ENCODE measurements around the gene DAPP1. TPM values are rescaled to one million over a fixed set of nuclear protein-coding genes. Genes with fewer than 3 reads are reported as not detected.
"Not testable (repeated sequence)": the region's sequence is repeated elsewhere in the genome, so short reads cannot be mapped to it uniquely, and the experiment has no call there.

DAPP1 gene, protein sequence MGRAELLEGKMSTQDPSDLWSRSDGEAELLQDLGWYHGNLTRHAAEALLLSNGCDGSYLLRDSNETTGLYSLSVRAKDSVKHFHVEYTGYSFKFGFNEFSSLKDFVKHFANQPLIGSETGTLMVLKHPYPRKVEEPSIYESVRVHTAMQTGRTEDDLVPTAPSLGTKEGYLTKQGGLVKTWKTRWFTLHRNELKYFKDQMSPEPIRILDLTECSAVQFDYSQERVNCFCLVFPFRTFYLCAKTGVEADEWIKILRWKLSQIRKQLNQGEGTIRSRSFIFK
- polyA plus RNA-seq (2013, experiment 1 of 4), result not detected
- not detected for polyA plus RNA-seq (2013, experiment 2 of 4)
- polyA plus RNA-seq (2013, experiment 3 of 4), result not detected
- not detected for polyA plus RNA-seq (2013, experiment 4 of 4)

DNA sequence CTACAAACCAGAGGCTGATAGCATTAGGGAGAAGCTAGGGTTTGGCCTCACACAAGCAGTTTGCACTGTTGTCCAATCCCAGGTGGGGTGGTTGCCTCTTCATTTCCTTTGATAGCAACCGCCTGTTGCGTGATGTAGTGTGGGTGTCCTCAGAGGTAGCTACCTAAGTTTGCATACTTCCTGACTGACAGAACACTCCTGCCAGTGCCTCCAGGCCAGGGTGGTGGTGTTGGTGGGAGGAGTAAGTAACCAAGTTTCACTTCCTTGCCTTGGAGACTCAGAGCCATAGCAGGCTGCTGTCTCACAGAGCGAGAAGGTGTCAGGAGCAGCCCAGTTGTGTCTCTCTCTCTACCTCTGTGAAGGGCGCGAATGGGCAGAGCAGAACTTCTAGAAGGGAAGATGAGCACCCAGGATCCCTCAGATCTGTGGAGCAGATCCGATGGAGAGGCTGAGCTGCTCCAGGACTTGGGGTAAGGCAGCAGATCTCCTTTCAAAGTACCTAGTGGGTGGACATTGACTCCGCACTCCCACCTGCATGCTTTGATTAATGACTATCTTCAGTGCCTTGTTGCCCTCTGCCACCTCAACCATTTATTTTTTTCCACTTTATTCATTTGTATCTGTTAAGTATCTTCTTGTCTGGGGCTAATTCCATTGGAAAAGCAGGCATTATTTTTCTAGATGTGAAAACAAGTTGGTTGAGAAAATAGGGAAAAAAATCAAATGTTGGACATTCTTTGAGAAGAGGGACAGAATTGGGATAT lies at the start of gene DAPP1:
TSS of gene DAPP1 (plus strand) at position 283 of the 764 bp plus-strand sequence. CDS start at position 370, 87 bp downstream.
- WGBS, 2 experiments, result 91 to 92% methylated on average over 7 of the region's 7 CpGs
- no peaks in the 10 kb centered on the region for H3K4me1 ChIP-seq (ENCODE audit: control insufficient read depth, insufficient read depth, low read length)
- H3K27ac ChIP-seq (ENCODE audit: insufficient read depth, low read depth, low read length, poor library complexity, severe bottlenecking), result no peak within 1 kb of the TSS
- H3K27me3 ChIP-seq (ENCODE audit: control insufficient read depth, insufficient read depth, low read length, poor library complexity, severe bottlenecking), result no peaks in the 10 kb centered on the region
- H3K4me3 ChIP-seq (ENCODE audit: insufficient read depth, low read depth, low read length), result no peak within 1 kb of the TSS
- H3K9me3 ChIP-seq (ENCODE audit: control insufficient read depth, low read length), result no peaks in the 10 kb centered on the region
- no peaks in the 10 kb centered on the region for H3K36me3 ChIP-seq (ENCODE audit: control insufficient read depth, insufficient read depth, low read length)

DNA sequence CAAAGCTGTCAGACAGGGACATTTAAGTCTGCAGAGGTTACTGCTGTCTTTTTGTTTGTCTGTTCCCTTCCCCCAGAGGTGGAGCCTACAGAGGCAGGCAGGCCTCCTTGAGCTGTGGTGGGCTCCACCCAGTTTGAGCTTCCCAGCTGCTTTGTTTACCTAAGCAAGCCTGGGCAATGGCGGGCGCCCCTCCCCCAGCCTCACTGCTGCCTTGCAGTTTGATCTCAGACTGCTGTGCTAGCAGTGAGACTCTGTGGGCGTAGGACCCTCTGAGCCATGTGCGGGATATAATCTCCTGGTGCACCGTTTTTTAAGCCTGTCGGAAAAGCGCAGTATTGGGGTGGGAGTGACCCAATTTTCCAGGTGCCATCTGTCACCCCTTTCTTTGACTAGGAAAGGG lies 45.8 kb upstream of the DAPP1 start:
- 87 to 96% methylated on average over 6 to 7 of the region's 7 CpGs for WGBS, 2 experiments
- not testable (repeated sequence) for H3K36me3 ChIP-seq (ENCODE audit: control insufficient read depth, insufficient read depth, low read length); H3K27me3 ChIP-seq (ENCODE audit: control insufficient read depth, insufficient read depth, low read length, poor library complexity, severe bottlenecking); H3K27ac ChIP-seq (ENCODE audit: insufficient read depth, low read depth, low read length, poor library complexity, severe bottlenecking); H3K4me1 ChIP-seq (ENCODE audit: control insufficient read depth, insufficient read depth, low read length); H3K4me3 ChIP-seq (ENCODE audit: insufficient read depth, low read depth, low read length); H3K9me3 ChIP-seq (ENCODE audit: control insufficient read depth, low read length)

DNA sequence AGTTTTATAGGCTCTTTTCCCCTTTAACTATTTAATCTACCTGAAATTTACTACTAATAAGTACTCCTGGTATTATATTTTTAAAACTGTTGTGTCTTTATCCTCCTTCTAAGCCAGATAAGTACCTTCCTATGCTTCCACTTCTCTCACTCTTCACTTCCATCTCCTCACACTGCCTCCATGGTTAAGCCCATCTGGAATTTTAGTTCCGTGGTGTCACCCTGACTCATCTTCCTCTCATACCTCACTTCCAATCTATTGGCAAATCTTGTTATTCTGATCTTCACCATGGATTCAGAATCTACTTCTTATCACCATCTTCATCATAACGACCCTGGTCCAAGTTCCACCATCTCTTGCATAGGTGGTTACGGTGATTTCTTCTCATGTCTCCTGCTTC lies 32.7 kb upstream of the DAPP1 start:
- Histone ChIP-seq H3K27ac (ENCODE audit: insufficient read depth, low read depth, low read length, poor library complexity, severe bottlenecking) (no peak overlapping the region), H3K36me3 (ENCODE audit: control insufficient read depth, insufficient read depth, low read length) (no peaks in the 10 kb centered on the region), H3K27me3 (ENCODE audit: control insufficient read depth, insufficient read depth, low read length, poor library complexity, severe bottlenecking) (no peaks in the 10 kb centered on the region), H3K4me1 (ENCODE audit: control insufficient read depth, insufficient read depth, low read length) (no peaks in the 10 kb centered on the region), H3K4me3 (ENCODE audit: insufficient read depth, low read depth, low read length) (no peak overlapping the region), H3K9me3 (ENCODE audit: control insufficient read depth, low read length) (no peaks in the 10 kb centered on the region)
- WGBS, 2 experiments, result 92% methylated on average over 3 of the region's 3 CpGs

DNA sequence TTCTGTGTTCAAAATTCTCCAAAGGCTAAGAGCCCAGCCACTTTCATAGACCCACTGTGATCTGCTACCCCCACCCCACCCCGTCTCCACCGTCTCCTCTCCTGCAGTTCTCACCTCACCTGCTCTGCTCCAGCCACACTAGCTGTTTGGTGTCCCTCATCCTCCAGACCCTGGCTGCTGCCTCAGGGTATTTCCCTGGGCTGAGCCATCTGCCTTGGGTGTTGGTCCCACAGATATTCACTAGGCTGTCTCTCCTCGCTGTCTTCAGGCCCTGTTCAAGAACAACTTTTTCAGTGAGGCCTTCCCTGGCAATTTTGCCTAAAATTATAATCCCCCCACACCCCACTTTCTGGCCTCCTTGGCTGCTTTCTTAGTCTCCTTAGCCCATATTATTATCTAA lies 31.8 kb upstream of the DAPP1 start:
- Histone ChIP-seq H3K27ac (ENCODE audit: insufficient read depth, low read depth, low read length, poor library complexity, severe bottlenecking) (no peak overlapping the region), H3K27me3 (ENCODE audit: control insufficient read depth, insufficient read depth, low read length, poor library complexity, severe bottlenecking) (no peaks in the 10 kb centered on the region), H3K4me3 (ENCODE audit: insufficient read depth, low read depth, low read length) (no peak overlapping the region), H3K9me3 (ENCODE audit: control insufficient read depth, low read length) (no peaks in the 10 kb centered on the region), H3K4me1 (ENCODE audit: control insufficient read depth, insufficient read depth, low read length) (no peaks in the 10 kb centered on the region), H3K36me3 (ENCODE audit: control insufficient read depth, insufficient read depth, low read length) (no peaks in the 10 kb centered on the region)
- WGBS, 2 experiments, result 89 to 93% methylated on average over 3 of the region's 3 CpGs

DNA sequence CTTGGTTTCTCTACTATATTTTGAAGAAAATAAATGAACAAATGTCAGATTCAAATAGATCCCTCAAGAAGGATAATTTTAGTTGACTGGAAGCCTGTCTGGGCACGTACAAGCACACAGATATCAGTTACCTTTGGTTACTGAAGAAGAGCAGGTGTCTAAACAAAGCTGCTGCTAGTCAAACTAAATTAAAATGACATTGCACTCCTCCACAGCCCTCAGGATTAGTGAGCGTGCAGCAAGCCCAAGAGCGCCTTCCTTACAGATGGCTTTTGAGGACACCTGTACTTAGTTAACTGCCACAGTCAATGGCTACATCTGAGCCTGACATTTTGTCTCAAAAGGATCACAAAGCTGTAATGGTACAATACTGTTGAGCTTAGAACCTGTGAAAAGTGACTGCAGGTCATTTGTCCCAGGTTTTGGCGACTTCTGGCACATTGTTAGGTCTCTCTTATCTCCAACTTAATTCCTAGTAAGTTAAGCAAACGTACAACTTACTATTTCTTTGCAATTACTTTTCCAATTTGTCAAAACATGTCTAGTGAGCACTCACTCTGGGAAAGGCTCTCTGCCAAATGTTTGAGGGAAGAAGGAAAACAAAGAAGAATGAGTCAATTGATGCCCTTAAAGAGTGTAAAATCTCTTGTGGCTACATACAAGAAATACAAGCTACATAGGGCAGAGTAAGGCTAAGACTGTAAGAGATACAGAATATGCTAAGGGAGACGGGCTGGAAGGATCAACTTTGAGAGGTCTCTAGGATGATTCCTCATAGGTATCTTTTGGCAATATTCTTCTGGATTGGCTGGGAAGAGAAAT lies 25.6 kb upstream of the DAPP1 start:
- 86 to 93% methylated on average over 6 of the region's 6 CpGs for WGBS, 2 experiments
- H3K27ac ChIP-seq (ENCODE audit: insufficient read depth, low read depth, low read length, poor library complexity, severe bottlenecking), result no peak overlapping the region
- H3K36me3 ChIP-seq (ENCODE audit: control insufficient read depth, insufficient read depth, low read length), result no peaks in the 10 kb centered on the region
- H3K4me1 ChIP-seq (ENCODE audit: control insufficient read depth, insufficient read depth, low read length), result no peaks in the 10 kb centered on the region
- no peak overlapping the region for H3K4me3 ChIP-seq (ENCODE audit: insufficient read depth, low read depth, low read length)
- no peaks in the 10 kb centered on the region for H3K27me3 ChIP-seq (ENCODE audit: control insufficient read depth, insufficient read depth, low read length, poor library complexity, severe bottlenecking)
- H3K9me3 ChIP-seq (ENCODE audit: control insufficient read depth, low read length), result no peaks in the 10 kb centered on the region

DNA sequence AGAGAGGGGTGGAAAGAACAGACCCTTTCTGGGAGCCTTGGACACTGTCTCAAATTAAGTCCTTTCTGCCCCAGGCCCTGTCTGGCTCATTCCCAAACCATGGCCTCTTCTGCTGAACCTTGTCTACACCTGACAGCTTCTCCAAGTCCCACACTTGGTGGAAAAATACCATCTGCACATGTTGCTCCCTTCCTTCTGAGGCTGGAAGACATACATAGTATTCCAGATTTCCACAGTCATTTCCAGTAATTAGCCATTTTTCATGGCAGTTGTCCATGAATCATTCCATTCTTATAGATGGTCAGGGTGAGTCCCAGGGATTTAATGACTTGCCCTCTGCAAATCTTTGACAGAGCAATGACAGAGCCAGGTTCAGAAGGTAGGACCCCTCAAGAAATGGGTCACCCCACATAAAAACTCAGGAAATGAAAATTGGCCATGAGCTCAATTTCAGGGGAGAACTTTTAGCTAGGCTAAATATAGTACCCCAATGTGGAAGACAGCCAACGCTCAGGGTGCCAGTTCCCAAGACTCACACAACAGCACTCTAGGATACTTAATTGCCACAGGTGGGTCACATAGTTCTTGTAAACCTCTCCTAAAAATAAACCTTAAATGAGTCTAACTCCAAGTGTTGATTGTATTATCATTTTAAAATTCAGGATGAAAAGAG lies 16.2 kb upstream of the DAPP1 start:
- H3K4me1 ChIP-seq (ENCODE audit: control insufficient read depth, insufficient read depth, low read length), result no peaks in the 10 kb centered on the region
- 88 to 100% methylated on average over 1 of the region's 1 CpG for WGBS, 2 experiments

DNA sequence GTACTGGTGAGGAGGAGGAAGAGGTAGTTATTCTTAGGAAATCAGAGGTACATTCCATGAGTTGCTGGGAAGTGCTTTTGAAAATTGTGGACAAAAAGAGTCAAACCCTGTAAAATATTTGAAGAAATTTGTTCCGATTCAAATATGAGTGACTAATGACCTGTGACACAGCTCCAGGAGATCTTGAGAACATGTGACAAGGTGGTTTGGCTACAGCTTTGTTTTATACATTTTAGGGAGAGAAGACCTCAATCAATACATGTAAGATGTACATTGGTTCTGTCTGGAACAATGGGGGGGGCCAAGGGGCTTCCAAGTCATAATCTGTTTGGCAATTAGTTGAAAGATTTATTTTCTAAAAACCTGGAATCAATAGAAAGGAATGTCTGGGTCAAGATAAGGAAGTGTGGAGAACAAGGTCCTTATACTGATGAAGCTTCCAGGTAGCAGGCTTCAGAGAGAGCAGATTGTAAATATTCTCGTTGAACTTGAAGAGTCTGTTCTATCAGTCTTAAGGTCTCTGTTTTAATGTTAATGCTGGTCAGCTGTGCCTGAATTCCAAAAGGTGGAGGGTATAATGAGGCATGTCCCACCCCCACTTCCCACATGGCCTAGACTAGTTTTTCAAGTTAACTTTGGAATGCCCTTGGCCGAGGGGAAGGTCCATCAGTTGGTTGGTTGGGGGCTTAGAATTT lies 15.5 kb upstream of the DAPP1 start:
- WGBS, 2 experiments, result 91 to 95% methylated on average over 2 of the region's 3 CpGs
- Histone ChIP-seq H3K4me1 (ENCODE audit: control insufficient read depth, insufficient read depth, low read length) (no peaks in the 10 kb centered on the region), H3K27ac (ENCODE audit: insufficient read depth, low read depth, low read length, poor library complexity, severe bottlenecking) (no peak overlapping the region), H3K36me3 (ENCODE audit: control insufficient read depth, insufficient read depth, low read length) (no peaks in the 10 kb centered on the region), H3K27me3 (ENCODE audit: control insufficient read depth, insufficient read depth, low read length, poor library complexity, severe bottlenecking) (no peaks in the 10 kb centered on the region), H3K4me3 (ENCODE audit: insufficient read depth, low read depth, low read length) (no peak overlapping the region), H3K9me3 (ENCODE audit: control insufficient read depth, low read length) (no peaks in the 10 kb centered on the region)

More for the DNA sequence above, 16.2 kb upstream of the DAPP1 start:
- no peak overlapping the region for H3K27ac ChIP-seq (ENCODE audit: insufficient read depth, low read depth, low read length, poor library complexity, severe bottlenecking)
- no peaks in the 10 kb centered on the region for H3K27me3 ChIP-seq (ENCODE audit: control insufficient read depth, insufficient read depth, low read length, poor library complexity, severe bottlenecking)
- no peak overlapping the region for H3K4me3 ChIP-seq (ENCODE audit: insufficient read depth, low read depth, low read length)
- H3K36me3 ChIP-seq (ENCODE audit: control insufficient read depth, insufficient read depth, low read length), result no peaks in the 10 kb centered on the region
- H3K9me3 ChIP-seq (ENCODE audit: control insufficient read depth, low read length), result no peaks in the 10 kb centered on the region

DNA sequence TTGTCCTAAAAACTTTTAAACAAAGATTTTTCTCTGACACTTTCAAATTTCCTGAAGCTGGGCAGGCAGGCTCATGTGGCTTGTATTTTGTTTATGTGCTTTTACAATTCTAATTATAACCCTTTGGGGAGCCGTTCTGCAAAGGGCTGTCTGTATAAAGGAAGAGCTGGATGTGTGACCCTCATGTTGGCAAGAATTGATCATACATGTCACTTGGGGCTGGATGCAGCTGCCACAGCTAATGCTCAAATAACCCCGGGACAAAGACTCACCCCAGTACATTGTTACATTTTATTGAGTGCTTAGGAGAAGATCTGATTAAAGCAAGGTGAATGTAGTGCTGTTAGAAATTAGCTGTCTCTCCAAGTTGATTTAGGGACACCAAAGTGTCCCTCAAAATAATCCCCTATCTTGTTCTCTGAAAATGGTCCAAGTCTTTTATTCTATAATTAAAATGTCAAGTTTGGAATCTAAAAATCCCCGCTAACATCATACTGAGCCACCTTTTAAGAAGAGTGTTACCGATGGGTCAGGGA lies 13.0 kb upstream of the DAPP1 start:
- no peaks in the 10 kb centered on the region for H3K27me3 ChIP-seq (ENCODE audit: control insufficient read depth, insufficient read depth, low read length, poor library complexity, severe bottlenecking)
- no peaks in the 10 kb centered on the region for H3K4me1 ChIP-seq (ENCODE audit: control insufficient read depth, insufficient read depth, low read length)
- H3K9me3 ChIP-seq (ENCODE audit: control insufficient read depth, low read length), result no peaks in the 10 kb centered on the region
- H3K4me3 ChIP-seq (ENCODE audit: insufficient read depth, low read depth, low read length), result no peak overlapping the region
- WGBS, 2 experiments, result 87 to 95% methylated on average over 3 to 4 of the region's 4 CpGs
- H3K27ac ChIP-seq (ENCODE audit: insufficient read depth, low read depth, low read length, poor library complexity, severe bottlenecking), result no peak overlapping the region
- H3K36me3 ChIP-seq (ENCODE audit: control insufficient read depth, insufficient read depth, low read length), result no peaks in the 10 kb centered on the region

DNA sequence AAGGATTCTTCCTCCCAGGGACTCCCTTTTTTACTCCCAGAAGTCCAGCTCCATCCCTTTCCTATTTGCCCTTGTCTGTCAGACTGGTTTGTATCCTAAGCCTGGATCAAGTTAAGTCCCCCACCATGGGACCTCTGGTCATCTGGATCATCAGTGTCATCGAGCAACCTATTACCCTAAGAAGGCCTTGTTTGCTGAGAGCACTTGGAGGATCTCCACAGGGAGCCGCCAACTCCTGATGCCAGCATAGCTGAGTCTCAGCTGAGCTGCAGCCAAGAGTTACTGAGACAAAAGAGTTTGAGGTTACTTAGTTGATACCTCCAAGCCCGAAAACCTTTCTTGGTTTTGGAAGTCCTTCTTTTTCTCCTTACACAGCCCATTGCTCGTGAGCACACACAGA lies 10.1 kb upstream of the DAPP1 start:
- Histone ChIP-seq H3K36me3 (ENCODE audit: control insufficient read depth, insufficient read depth, low read length) (no peaks in the 10 kb centered on the region), H3K27ac (ENCODE audit: insufficient read depth, low read depth, low read length, poor library complexity, severe bottlenecking) (no peak overlapping the region), H3K27me3 (ENCODE audit: control insufficient read depth, insufficient read depth, low read length, poor library complexity, severe bottlenecking) (no peaks in the 10 kb centered on the region), H3K4me3 (ENCODE audit: insufficient read depth, low read depth, low read length) (no peak overlapping the region), H3K4me1 (ENCODE audit: control insufficient read depth, insufficient read depth, low read length) (no peaks in the 10 kb centered on the region), H3K9me3 (ENCODE audit: control insufficient read depth, low read length) (no peaks in the 10 kb centered on the region)
- WGBS, 2 experiments, result 80 to 83% methylated on average over 4 of the region's 4 CpGs
